ENCODE measurements around the gene CTNNA3.

DNA sequence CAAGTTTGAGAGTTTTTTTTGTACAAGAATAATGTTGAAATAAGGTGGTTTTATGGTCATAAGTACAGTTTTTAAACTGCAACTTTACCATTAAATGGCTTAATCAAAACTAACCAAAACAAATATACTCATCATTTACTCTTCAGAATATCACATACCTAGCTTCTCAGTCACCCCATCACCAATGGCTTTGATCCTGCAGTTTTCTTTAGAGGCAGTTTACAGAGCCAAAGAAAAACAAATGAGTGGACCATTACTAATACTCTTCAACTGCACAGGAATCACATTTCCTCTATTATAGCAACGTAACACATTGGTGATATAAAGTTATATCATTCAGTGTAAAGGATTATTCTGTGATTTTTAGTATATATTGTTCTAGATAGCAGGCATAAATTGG, 1346.3 kb downstream of the CTNNA3 start:
- no peak for TF ChIP-seq BHLHE40 (IDR thresholded peaks at IDR 0.05; ENCODE audit: low read depth, low read length)
- TF ChIP-seq, protein P1, sequence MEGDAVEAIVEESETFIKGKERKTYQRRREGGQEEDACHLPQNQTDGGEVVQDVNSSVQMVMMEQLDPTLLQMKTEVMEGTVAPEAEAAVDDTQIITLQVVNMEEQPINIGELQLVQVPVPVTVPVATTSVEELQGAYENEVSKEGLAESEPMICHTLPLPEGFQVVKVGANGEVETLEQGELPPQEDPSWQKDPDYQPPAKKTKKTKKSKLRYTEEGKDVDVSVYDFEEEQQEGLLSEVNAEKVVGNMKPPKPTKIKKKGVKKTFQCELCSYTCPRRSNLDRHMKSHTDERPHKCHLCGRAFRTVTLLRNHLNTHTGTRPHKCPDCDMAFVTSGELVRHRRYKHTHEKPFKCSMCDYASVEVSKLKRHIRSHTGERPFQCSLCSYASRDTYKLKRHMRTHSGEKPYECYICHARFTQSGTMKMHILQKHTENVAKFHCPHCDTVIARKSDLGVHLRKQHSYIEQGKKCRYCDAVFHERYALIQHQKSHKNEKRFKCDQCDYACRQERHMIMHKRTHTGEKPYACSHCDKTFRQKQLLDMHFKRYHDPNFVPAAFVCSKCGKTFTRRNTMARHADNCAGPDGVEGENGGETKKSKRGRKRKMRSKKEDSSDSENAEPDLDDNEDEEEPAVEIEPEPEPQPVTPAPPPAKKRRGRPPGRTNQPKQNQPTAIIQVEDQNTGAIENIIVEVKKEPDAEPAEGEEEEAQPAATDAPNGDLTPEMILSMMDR (conservative IDR thresholded peaks at IDR 0.05; ENCODE audit: low read depth, low read length): no peak
- no peak for TF ChIP-seq CEBPB (IDR thresholded peaks at IDR 0.05; ENCODE audit: low read depth, low read length)
- TF ChIP-seq, protein P2, sequence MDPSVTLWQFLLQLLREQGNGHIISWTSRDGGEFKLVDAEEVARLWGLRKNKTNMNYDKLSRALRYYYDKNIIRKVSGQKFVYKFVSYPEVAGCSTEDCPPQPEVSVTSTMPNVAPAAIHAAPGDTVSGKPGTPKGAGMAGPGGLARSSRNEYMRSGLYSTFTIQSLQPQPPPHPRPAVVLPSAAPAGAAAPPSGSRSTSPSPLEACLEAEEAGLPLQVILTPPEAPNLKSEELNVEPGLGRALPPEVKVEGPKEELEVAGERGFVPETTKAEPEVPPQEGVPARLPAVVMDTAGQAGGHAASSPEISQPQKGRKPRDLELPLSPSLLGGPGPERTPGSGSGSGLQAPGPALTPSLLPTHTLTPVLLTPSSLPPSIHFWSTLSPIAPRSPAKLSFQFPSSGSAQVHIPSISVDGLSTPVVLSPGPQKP (IDR thresholded peaks at IDR 0.05; ENCODE audit: borderline replicate concordance, low read depth, low read length): no peak
